GM23248 (cell line): ENCODE measurements around the gene KCNJ6. TPM values are rescaled to one million over a fixed set of nuclear protein-coding genes. Genes with fewer than 3 reads are reported as not detected.

ENCODE experiments used
- DNase-seq: peaks from one replicate; pipeline ENCODE4 v3.0.0-alpha.2; 2015
- H2AFZ ChIP-seq: fragments of 200-600 bp; sonication (generic); 2 replicates; pipeline ENCODE4 v1.6.1; 2016; ENCODE audit warnings: antibody characterized with exemption
- H3F3A ChIP-seq: fragments of 200-600 bp; sonication (generic); 2 replicates; pipeline ENCODE4 v1.6.1; 2016; ENCODE audit warnings: mild to moderate bottlenecking, antibody characterized with exemption, mixed run types; ENCODE audit not compliant: insufficient read depth
- H3K27ac ChIP-seq: fragments of 200-600 bp; sonication (generic); 2 replicates; pipeline ENCODE4 v1.5.1; 2016; ENCODE audit warnings: mild to moderate bottlenecking
- H3K27me3 ChIP-seq: fragments of 200-600 bp; sonication (generic); replicated peaks from 2 replicates; pipeline ENCODE4 v1.6.1; 2016; ENCODE audit warnings: mild to moderate bottlenecking; ENCODE audit not compliant: insufficient read depth
- H3K36me3 ChIP-seq: fragments of 200-600 bp; sonication (generic); 2 replicates; pipeline ENCODE4 v1.6.1; 2016; ENCODE audit warnings: low read depth, mild to moderate bottlenecking
- H3K4me1 ChIP-seq: fragments of 200-600 bp; sonication (generic); 2 replicates; pipeline ENCODE4 v1.6.1; 2016; ENCODE audit warnings: mild to moderate bottlenecking; ENCODE audit not compliant: insufficient read depth
- H3K4me2 ChIP-seq: fragments of 200-600 bp; sonication (generic); one replicate; pipeline ENCODE4 v1.6.1; 2016; ENCODE audit warnings: mild to moderate bottlenecking; ENCODE audit not compliant: unreplicated experiment
- H3K4me3 ChIP-seq: fragments of 200-600 bp; sonication (generic); 2 replicates; pipeline ENCODE4 v1.5.1; 2016; ENCODE audit warnings: mild to moderate bottlenecking
- H3K79me2 ChIP-seq: fragments of 200-600 bp; sonication (generic); 2 replicates; pipeline ENCODE4 v1.6.1; 2016; ENCODE audit warnings: mild to moderate bottlenecking; ENCODE audit not compliant: insufficient read depth
- H3K9ac ChIP-seq: fragments of 200-600 bp; sonication (generic); 2 replicates; pipeline ENCODE4 v1.6.1; 2016; ENCODE audit warnings: mild to moderate bottlenecking
- H3K9me2 ChIP-seq: fragments of 200-600 bp; sonication (generic); 2 replicates; pipeline ENCODE4 v1.6.1; 2016; ENCODE audit warnings: mixed run types, mild to moderate bottlenecking, moderate library complexity; ENCODE audit not compliant: insufficient read depth
- H3K9me3 ChIP-seq: fragments of 200-600 bp; sonication (generic); one replicate; pipeline ENCODE4 v1.6.1; 2017; ENCODE audit warnings: low read depth
- H4K20me1 ChIP-seq: fragments of 200-600 bp; sonication (generic); 2 replicates; pipeline ENCODE4 v1.6.0; 2016; ENCODE audit not compliant: insufficient read depth
- EZH2 ChIP-seq: fragments of 200-600 bp; sonication (generic); IDR thresholded peaks from 2 replicates; pipeline ENCODE4 v1.6.1; 2018; ENCODE audit warnings: antibody characterized with exemption, mild to moderate bottlenecking; ENCODE audit not compliant: insufficient read depth, poor library complexity, severe bottlenecking
- EZH2phosphoT487 ChIP-seq: fragments of 200-600 bp; sonication (generic); IDR thresholded peaks from 2 replicates; pipeline ENCODE4 v1.6.1; 2018; ENCODE audit warnings: antibody characterized with exemption, moderate library complexity, mild to moderate bottlenecking, low read depth; ENCODE audit not compliant: insufficient read depth
- WGBS, 2 experiments: methylation state at CpG; one replicate each; pipeline ENCODE4 v1.1.6; 2015 to 2017; ENCODE audit warnings: low lambda C conversion rate in 2 of 2, low coverage in 1 of 2; ENCODE audit errors: missing lambda C conversion rate in 2 of 2; 5-methylcytosine and 5-hydroxymethylcytosine counted together
- in situ Hi-C: fragments of 300-500 bp; cut with MboI; formaldehyde crosslinking; loops from 2 replicates; pipeline ENCODE4 v1.15.0; 2020
- polyA plus RNA-seq: library from polyadenylated mRNA; unstranded; fragments of >200 nt; fragmentation: Nextera tagmentation; extraction: Ambion mirVana; gene quantifications from 2 replicates; pipeline ENCODE4 v1.2.1, GENCODE V29; 2016
- total RNA-seq: library from RNA; depleted of rRNA; stranded (reverse); fragments of >200 nt; shearing (Covaris generic); gene quantifications from 2 replicates; pipeline ENCODE4 v1.2.3, GENCODE V29; 2014

The KCNJ6 gene
- total and polyA plus RNA-seq, 2 experiments from 2014 or later, result 0.11 TPM; not detected in 1

DNA sequence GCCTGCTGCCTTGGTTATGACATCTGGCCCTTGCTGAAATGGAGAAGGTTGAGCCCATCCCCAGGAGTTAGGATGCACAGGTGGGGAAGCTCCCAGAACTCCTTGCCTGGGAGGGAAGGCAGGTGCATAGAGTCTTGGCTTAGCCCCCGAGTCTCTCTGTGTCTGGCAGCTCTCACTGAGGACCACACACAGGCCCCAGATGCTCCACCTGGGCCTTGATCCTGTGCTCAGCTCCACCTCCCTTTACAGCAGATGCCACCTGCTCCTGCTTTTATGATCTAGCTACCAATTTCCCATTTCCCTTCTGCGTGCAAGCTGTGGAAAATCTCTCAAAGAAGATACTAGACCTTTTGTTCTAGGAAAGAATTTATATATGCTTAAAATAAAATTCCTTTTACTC lies 28.8 kb upstream of the KCNJ6 start:
- Histone ChIP-seq H3K27ac (no peak overlapping the region), H3K9me2 (no peaks in the 10 kb centered on the region), H3K79me2 (no peaks in the 10 kb centered on the region), H3K9ac (no peak overlapping the region), H3K4me3 (no peak overlapping the region), H2AFZ (no peak overlapping the region), H3K27me3 (peaks cover 14% of the 10 kb centered on the region), H3K36me3 (no peaks in the 10 kb centered on the region), H3K4me2 (no peak overlapping the region), H3K9me3 (no peaks in the 10 kb centered on the region), H3F3A (no peaks in the 10 kb centered on the region), H4K20me1 (no peaks in the 10 kb centered on the region), H3K4me1 (no peaks in the 10 kb centered on the region)
- TF ChIP-seq EZH2 (no peak), EZH2phosphoT487 (no peak)
- 5 to 15% methylated on average over 2 of the region's 2 CpGs for WGBS, 2 experiments
- DNase-seq, result no peak
- in situ Hi-C loops, result no loop called here

DNA sequence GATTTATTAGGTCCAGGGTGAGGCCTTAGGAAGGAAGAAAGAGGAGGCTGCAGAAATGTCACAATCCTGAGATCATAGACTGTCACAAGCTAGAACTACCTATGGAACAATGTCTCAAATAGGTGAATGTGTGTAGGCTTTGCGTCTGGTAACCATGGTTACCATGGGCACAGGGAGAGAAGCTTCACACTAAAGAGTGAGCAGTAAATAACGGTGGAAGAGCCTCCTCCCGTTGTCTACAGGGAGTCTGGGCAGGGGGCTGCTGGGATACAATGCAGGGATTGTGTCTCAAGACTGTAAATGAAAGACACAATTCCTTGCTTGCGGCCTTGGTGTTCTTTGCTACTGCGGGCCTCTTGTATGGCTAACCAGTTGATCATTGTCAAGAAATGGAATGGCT lies 28.2 kb upstream of the KCNJ6 start:
- H3K9me2 ChIP-seq, result no peaks in the 10 kb centered on the region
- H3K27me3 ChIP-seq, result peaks cover 14% of the 10 kb centered on the region
- H2AFZ ChIP-seq, result no peak overlapping the region
- H3K9ac ChIP-seq, result no peak overlapping the region
- no peaks in the 10 kb centered on the region for H3K79me2 ChIP-seq
- WGBS, 2 experiments, result 14 to 19% methylated on average over 5 of the region's 5 CpGs
- no peaks in the 10 kb centered on the region for H3F3A ChIP-seq
- H3K4me1 ChIP-seq, result no peaks in the 10 kb centered on the region
- in situ Hi-C loops, result no loop called here
- H3K36me3 ChIP-seq, result no peaks in the 10 kb centered on the region
- TF ChIP-seq EZH2 (no peak), EZH2phosphoT487 (no peak)
- H3K9me3 ChIP-seq, result no peaks in the 10 kb centered on the region
- no peak overlapping the region for H3K27ac ChIP-seq
- no peak overlapping the region for H3K4me2 ChIP-seq
- DNase-seq, result no peak
- no peak overlapping the region for H3K4me3 ChIP-seq
- H4K20me1 ChIP-seq, result no peaks in the 10 kb centered on the region

GRCh38 chr21:37940691-37941090 lies 24.4 kb upstream of the KCNJ6 start:
- in situ Hi-C loops, result no loop called here
- no peak for DNase-seq
- Histone ChIP-seq H3K79me2 (no peaks in the 10 kb centered on the region), H3K9ac (no peak overlapping the region), H4K20me1 (no peaks in the 10 kb centered on the region), H3K36me3 (no peaks in the 10 kb centered on the region), H3K4me2 (no peak overlapping the region), H3K9me2 (no peaks in the 10 kb centered on the region), H2AFZ (no peak overlapping the region), H3F3A (no peaks in the 10 kb centered on the region), H3K4me3 (no peak overlapping the region), H3K4me1 (no peaks in the 10 kb centered on the region), H3K27ac (no peak overlapping the region), H3K9me3 (no peaks in the 10 kb centered on the region), H3K27me3 (peaks cover 6% of the 10 kb centered on the region)
- TF ChIP-seq EZH2 (no peak), EZH2phosphoT487 (no peak)
- 33 to 35% methylated on average over 2 of the region's 2 CpGs for WGBS, 2 experiments

DNA sequence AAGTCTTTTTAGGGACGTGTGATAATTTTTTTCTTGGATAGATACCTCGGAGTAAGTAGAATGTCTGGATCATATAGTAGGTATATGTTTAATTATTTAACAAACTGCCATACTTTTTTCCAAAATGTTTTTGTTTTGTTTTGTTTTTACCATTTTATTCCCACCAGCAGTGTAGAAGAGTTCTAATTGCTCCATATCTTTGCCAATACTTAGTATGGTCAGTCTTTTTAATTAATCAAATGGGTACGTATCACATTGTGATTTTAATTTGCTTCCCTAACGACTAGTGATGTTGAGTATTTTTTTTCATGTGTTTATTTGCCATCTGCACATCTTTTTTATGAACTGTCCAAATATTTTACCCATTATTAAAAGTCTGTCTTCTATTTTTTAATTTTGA lies 23.6 kb upstream of the KCNJ6 start:
- no peak overlapping the region for H3K27ac ChIP-seq
- in situ Hi-C loops, result no loop called here
- DNase-seq, result no peak
- H3K79me2 ChIP-seq, result no peaks in the 10 kb centered on the region
- TF ChIP-seq EZH2phosphoT487 (no peak), EZH2 (no peak)
- no peak overlapping the region for H2AFZ ChIP-seq
- no peaks in the 10 kb centered on the region for H3K9me2 ChIP-seq
- H3K36me3 ChIP-seq, result no peaks in the 10 kb centered on the region
- H3K4me3 ChIP-seq, result no peak overlapping the region
- H4K20me1 ChIP-seq, result no peaks in the 10 kb centered on the region
- H3F3A ChIP-seq, result no peaks in the 10 kb centered on the region
- no peaks in the 10 kb centered on the region for H3K9me3 ChIP-seq
- H3K4me2 ChIP-seq, result no peak overlapping the region
- no peaks in the 10 kb centered on the region for H3K4me1 ChIP-seq
- H3K9ac ChIP-seq, result no peak overlapping the region
- 24 to 33% methylated on average over 4 of the region's 4 CpGs for WGBS, 2 experiments
- peaks cover 6% of the 10 kb centered on the region for H3K27me3 ChIP-seq

GRCh38 chr21:37939251-37939650 lies 23.0 kb upstream of the KCNJ6 start:
- Histone ChIP-seq H3K4me1 (no peaks in the 10 kb centered on the region), H3K9me3 (no peaks in the 10 kb centered on the region), H3K9ac (no peak overlapping the region), H3K27me3 (peaks cover 6% of the 10 kb centered on the region), H3K4me3 (no peak overlapping the region), H3K36me3 (no peaks in the 10 kb centered on the region), H2AFZ (no peak overlapping the region), H3K27ac (no peak overlapping the region), H3F3A (no peaks in the 10 kb centered on the region), H3K79me2 (no peaks in the 10 kb centered on the region), H3K4me2 (no peak overlapping the region), H3K9me2 (no peaks in the 10 kb centered on the region), H4K20me1 (no peaks in the 10 kb centered on the region)
- TF ChIP-seq EZH2 (no peak), EZH2phosphoT487 (no peak)
- no peak for DNase-seq
- in situ Hi-C loops, result no loop called here
- 28 to 46% methylated on average over 4 of the region's 4 CpGs for WGBS, 2 experiments
